HepG2 (cell line): ENCODE measurements around the gene PKLR. TPM values are rescaled to one million over a fixed set of nuclear protein-coding genes. Genes with fewer than 3 reads are reported as not detected.

Experiments
- ATF7 ChIP-seq, 2 experiments: fragments of 450-650 bp in 1 of 2; sonication (generic) in 1 of 2; formaldehyde crosslinking in 1 of 2; IDR thresholded peaks; 2 replicates each; pipeline versions ENCODE4 v1.4.0 to v1.6.1; 2016 to 2020; ENCODE audit warnings: antibody characterized with exemption in 1 of 2, mild to moderate bottlenecking in 1 of 2, missing genetic modification reagents in 1 of 2
- CBFB ChIP-seq: sonication (generic); formaldehyde crosslinking; IDR thresholded peaks from 2 replicates; pipeline ENCODE4 v1.4.0; 2020; ENCODE audit warnings: missing genetic modification reagents
- CCAR2 ChIP-seq: fragments of 200-400 bp; formaldehyde crosslinking; optimal IDR thresholded peaks from 2 replicates; pipeline ENCODE3; 2018; ENCODE audit warnings: low read depth, mild to moderate bottlenecking, low read length, moderate library complexity
- CCDC6 ChIP-seq: sonication (generic); formaldehyde crosslinking; IDR thresholded peaks from 2 replicates; pipeline ENCODE4 v1.8.1; 2022; ENCODE audit warnings: mild to moderate bottlenecking, missing genetic modification reagents, moderate library complexity
- GABPB1 ChIP-seq: IDR thresholded peaks from 2 replicates; pipeline ENCODE4 v1.6.1; 2016; ENCODE audit warnings: mild to moderate bottlenecking, missing genetic modification reagents, moderate library complexity, missing compliant biosample characterization
- GLI4 ChIP-seq: sonication (generic); formaldehyde crosslinking; IDR thresholded peaks from 2 replicates; pipeline ENCODE4 v1.5.1; 2020; ENCODE audit warnings: missing genetic modification reagents, mild to moderate bottlenecking, moderate library complexity, borderline replicate concordance
- KLF9 ChIP-seq: IDR thresholded peaks from 2 replicates; pipeline ENCODE4 v1.6.1; 2016; ENCODE audit warnings: low read depth
- KMT2A ChIP-seq: sonication (generic); formaldehyde crosslinking; IDR thresholded peaks from 2 replicates; pipeline ENCODE4 v1.4.0; 2020; ENCODE audit warnings: missing genetic modification reagents
- MXI1 ChIP-seq: IDR thresholded peaks from 3 replicates; pipeline ENCODE4 v1.6.1; 2012; ENCODE audit warnings: low read depth, low read length, inconsistent platforms, borderline replicate concordance
- NCOR1 ChIP-seq: fragments of 200-600 bp; sonication (generic); IDR thresholded peaks from 2 replicates; pipeline ENCODE4 v1.7.0; 2017; ENCODE audit warnings: antibody characterized with exemption, low read length, borderline replicate concordance
- SALL1 ChIP-seq: sonication (generic); formaldehyde crosslinking; IDR thresholded peaks from 2 replicates; pipeline ENCODE4 v1.8.0; 2022; ENCODE audit warnings: mild to moderate bottlenecking, missing genetic modification reagents
- ZKSCAN5 ChIP-seq: sonication (generic); formaldehyde crosslinking; IDR thresholded peaks from 2 replicates; pipeline ENCODE4 v1.5.1; 2020; ENCODE audit warnings: mild to moderate bottlenecking, missing genetic modification reagents
- ZNF605 ChIP-seq: sonication (generic); formaldehyde crosslinking; IDR thresholded peaks from 2 replicates; pipeline ENCODE4 v1.8.0; 2022; ENCODE audit warnings: mild to moderate bottlenecking, missing genetic modification reagents
- ZNF672 ChIP-seq: sonication (generic); formaldehyde crosslinking; IDR thresholded peaks from 2 replicates; pipeline ENCODE4 v1.8.1; 2022; ENCODE audit warnings: missing genetic modification reagents
- ZNF7 ChIP-seq: IDR thresholded peaks from 2 replicates; pipeline ENCODE4 v1.6.1; 2016; ENCODE audit warnings: missing biosample characterization, missing genetic modification reagents
- polyA plus RNA-seq, 8 experiments: library from polyadenylated mRNA; depleted of rRNA in 3 of 8; stranded (reverse) in 7 of 8; unstranded in 1 of 8; fragments of >200 nt; fragmentation: Illumina TruSeq in 4 of 8; extraction: Trizol in 4 of 8; gene quantifications; 2 replicates each; pipeline versions ENCODE4 v1.2.1 to v1.2.3, GENCODE V29; 2011 to 2016; ENCODE audit warnings: low read depth in 4 of 8, missing spikeins in 1 of 8, mixed read lengths in 1 of 8; ENCODE audit not compliant: insufficient read depth in 1 of 8
- total RNA-seq, 5 experiments: library from RNA; depleted of rRNA; stranded (reverse); fragments of >200 nt; fragmentation: Illumina TruSeq; extraction: Trizol; gene quantifications; 2 replicates each; pipeline ENCODE4 v1.2.3, GENCODE V29; 2016; ENCODE audit warnings: low read depth in 1 of 5
- TF ChIP-seq, protein P1 (sequence below): sonication (generic); formaldehyde crosslinking; IDR thresholded peaks from 2 replicates; pipeline ENCODE4 v1.5.0; 2020; ENCODE audit warnings: mild to moderate bottlenecking, missing genetic modification reagents, borderline replicate concordance
- TF ChIP-seq, protein P2 (sequence below): sonication (generic); formaldehyde crosslinking; IDR thresholded peaks from 2 replicates; pipeline ENCODE4 v1.5.0; 2020; ENCODE audit warnings: missing genetic modification reagents, mild to moderate bottlenecking, borderline replicate concordance
- TF ChIP-seq, protein P3 (sequence below): sonication (generic); formaldehyde crosslinking; IDR thresholded peaks from 2 replicates; pipeline ENCODE4 v1.8.1; 2023; ENCODE audit warnings: mild to moderate bottlenecking, missing genetic modification reagents
- TF ChIP-seq, protein P4 (sequence below): sonication (generic); formaldehyde crosslinking; IDR thresholded peaks from 2 replicates; pipeline ENCODE4 v1.4.0; 2020; ENCODE audit warnings: missing genetic modification reagents, borderline replicate concordance

Gene PKLR
- total and polyA plus RNA-seq, 2 of the 13 experiments (the other 11 are each of a cell fraction or from before 2014, with no cell fraction given) = 10.3 to 29.3 TPM

DNA sequence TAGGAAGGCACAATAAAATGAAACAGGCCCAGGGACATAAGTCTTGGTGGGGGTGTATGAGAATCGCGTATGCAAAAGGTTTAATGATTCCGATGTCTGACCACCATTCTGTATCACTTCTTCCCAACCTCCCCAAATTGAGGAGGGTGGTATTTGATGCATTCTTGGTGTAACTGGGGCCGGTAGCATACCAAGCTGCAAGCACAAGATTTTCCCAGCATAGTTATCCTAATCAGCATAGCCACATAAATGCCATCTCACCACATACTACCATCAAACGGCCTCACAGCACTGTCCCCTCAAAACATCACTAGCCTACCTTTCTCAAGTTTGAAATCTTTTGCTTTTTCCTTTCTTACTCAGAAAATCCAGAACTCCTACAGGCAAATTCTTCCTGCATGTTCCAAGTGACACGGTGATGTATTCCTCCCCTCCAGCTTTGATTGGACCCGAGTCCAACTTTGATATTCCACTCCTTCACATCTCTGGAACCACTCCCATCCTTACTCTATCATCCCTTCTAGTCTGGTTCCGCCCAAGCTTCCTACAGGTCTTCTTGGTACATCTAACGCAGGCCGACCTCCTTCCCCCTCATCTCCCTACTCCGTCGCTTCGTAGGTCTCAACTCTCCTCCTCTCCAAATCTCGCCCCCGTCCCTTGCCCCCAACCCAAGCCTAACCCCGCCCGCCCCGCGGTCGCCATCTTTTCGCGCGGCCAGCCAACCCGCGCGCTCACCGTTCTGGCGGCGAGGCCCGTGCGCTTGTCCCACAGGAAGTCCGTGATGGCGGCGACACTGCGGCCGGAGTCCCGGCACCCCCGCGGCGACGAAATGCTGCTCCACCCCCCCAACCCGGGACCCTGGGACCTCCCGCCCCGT lies 28.5 kb downstream of the PKLR start (continued):
- no peak for TF ChIP-seq NCOR1
- TF ChIP-seq KMT2A = no peak
- no peak for TF ChIP-seq ZKSCAN5 (CRISPR knock-in tag)
- TF ChIP-seq, protein P1, sequence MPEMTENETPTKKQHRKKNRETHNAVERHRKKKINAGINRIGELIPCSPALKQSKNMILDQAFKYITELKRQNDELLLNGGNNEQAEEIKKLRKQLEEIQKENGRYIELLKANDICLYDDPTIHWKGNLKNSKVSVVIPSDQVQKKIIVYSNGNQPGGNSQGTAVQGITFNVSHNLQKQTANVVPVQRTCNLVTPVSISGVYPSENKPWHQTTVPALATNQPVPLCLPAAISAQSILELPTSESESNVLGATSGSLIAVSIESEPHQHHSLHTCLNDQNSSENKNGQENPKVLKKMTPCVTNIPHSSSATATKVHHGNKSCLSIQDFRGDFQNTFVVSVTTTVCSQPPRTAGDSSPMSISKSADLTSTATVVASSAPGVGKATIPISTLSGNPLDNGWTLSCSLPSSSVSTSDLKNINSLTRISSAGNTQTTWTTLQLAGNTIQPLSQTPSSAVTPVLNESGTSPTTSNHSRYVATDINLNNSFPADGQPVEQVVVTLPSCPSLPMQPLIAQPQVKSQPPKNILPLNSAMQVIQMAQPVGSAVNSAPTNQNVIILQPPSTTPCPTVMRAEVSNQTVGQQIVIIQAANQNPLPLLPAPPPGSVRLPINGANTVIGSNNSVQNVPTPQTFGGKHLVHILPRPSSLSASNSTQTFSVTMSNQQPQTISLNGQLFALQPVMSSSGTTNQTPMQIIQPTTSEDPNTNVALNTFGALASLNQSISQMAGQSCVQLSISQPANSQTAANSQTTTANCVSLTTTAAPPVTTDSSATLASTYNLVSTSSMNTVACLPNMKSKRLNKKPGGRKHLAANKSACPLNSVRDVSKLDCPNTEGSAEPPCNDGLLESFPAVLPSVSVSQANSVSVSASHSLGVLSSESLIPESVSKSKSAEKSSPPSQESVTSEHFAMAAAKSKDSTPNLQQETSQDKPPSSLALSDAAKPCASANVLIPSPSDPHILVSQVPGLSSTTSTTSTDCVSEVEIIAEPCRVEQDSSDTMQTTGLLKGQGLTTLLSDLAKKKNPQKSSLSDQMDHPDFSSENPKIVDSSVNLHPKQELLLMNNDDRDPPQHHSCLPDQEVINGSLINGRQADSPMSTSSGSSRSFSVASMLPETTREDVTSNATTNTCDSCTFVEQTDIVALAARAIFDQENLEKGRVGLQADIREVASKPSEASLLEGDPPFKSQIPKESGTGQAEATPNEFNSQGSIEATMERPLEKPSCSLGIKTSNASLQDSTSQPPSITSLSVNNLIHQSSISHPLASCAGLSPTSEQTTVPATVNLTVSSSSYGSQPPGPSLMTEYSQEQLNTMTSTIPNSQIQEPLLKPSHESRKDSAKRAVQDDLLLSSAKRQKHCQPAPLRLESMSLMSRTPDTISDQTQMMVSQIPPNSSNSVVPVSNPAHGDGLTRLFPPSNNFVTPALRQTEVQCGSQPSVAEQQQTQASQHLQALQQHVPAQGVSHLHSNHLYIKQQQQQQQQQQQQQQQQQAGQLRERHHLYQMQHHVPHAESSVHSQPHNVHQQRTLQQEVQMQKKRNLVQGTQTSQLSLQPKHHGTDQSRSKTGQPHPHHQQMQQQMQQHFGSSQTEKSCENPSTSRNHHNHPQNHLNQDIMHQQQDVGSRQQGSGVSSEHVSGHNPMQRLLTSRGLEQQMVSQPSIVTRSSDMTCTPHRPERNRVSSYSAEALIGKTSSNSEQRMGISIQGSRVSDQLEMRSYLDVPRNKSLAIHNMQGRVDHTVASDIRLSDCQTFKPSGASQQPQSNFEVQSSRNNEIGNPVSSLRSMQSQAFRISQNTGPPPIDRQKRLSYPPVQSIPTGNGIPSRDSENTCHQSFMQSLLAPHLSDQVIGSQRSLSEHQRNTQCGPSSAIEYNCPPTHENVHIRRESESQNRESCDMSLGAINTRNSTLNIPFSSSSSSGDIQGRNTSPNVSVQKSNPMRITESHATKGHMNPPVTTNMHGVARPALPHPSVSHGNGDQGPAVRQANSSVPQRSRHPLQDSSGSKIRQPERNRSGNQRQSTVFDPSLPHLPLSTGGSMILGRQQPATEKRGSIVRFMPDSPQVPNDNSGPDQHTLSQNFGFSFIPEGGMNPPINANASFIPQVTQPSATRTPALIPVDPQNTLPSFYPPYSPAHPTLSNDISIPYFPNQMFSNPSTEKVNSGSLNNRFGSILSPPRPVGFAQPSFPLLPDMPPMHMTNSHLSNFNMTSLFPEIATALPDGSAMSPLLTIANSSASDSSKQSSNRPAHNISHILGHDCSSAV (CRISPR knock-in tag) = no peak
- no peak for TF ChIP-seq GABPB1 (CRISPR knock-in tag)
- no peak for TF ChIP-seq ZNF7 (CRISPR knock-in tag)
- no peak for TF ChIP-seq ZNF672
- TF ChIP-seq, protein P2, sequence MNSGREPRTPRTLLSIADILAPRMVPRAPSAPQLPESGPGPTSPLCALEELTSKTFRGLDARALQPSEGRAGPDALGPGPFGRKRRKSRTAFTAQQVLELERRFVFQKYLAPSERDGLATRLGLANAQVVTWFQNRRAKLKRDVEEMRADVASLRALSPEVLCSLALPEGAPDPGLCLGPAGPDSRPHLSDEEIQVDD = no peak
- TF ChIP-seq CCAR2 = no peak
- TF ChIP-seq CBFB (CRISPR knock-in tag) = 0 out of 2 replicates have a peak, but pooled peaks have one; percentile 6
- TF ChIP-seq SALL1 (CRISPR knock-in tag) = no peak; the same call in 1 of the 2 replicates
- TF ChIP-seq CCDC6 (CRISPR knock-in tag) = peak; percentile 86; the same call in 1 of the 2 replicates
- TF ChIP-seq, protein P3, sequence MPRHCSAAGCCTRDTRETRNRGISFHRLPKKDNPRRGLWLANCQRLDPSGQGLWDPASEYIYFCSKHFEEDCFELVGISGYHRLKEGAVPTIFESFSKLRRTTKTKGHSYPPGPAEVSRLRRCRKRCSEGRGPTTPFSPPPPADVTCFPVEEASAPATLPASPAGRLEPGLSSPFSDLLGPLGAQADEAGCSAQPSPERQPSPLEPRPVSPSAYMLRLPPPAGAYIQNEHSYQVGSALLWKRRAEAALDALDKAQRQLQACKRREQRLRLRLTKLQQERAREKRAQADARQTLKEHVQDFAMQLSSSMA (CRISPR knock-in tag) = no peak
- TF ChIP-seq MXI1 = no peak
- TF ChIP-seq GLI4 (CRISPR knock-in tag) = no peak; the same call in 1 of the 2 replicates
- TF ChIP-seq ZNF605 (CRISPR knock-in tag) = no peak
- TF ChIP-seq, protein P4, sequence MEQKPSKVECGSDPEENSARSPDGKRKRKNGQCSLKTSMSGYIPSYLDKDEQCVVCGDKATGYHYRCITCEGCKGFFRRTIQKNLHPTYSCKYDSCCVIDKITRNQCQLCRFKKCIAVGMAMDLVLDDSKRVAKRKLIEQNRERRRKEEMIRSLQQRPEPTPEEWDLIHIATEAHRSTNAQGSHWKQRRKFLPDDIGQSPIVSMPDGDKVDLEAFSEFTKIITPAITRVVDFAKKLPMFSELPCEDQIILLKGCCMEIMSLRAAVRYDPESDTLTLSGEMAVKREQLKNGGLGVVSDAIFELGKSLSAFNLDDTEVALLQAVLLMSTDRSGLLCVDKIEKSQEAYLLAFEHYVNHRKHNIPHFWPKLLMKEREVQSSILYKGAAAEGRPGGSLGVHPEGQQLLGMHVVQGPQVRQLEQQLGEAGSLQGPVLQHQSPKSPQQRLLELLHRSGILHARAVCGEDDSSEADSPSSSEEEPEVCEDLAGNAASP = no peak; the same call in 1 of the 2 replicates
- TF ChIP-seq ATF7 (IDR thresholded peaks at IDR 0.05) = no peak
- TF ChIP-seq ATF7 (CRISPR knock-in tag; IDR thresholded peaks at IDR 0.05) = no peak
- no peak for TF ChIP-seq KLF9 (CRISPR knock-in tag)
